Measurements from ENCODE around the gene PDE4A. TPM values are rescaled to one million over a fixed set of nuclear protein-coding genes. Genes with fewer than 3 reads are reported as not detected.
"Not testable (repeated sequence)": the region's sequence is repeated elsewhere in the genome, so short reads cannot be mapped to it uniquely, and the experiment has no call there.

PDE4A gene
- total and polyA plus RNA-seq, 5 donors from 2014 or later, result 0.86 to 16.6 (median 4.0) TPM

DNA sequence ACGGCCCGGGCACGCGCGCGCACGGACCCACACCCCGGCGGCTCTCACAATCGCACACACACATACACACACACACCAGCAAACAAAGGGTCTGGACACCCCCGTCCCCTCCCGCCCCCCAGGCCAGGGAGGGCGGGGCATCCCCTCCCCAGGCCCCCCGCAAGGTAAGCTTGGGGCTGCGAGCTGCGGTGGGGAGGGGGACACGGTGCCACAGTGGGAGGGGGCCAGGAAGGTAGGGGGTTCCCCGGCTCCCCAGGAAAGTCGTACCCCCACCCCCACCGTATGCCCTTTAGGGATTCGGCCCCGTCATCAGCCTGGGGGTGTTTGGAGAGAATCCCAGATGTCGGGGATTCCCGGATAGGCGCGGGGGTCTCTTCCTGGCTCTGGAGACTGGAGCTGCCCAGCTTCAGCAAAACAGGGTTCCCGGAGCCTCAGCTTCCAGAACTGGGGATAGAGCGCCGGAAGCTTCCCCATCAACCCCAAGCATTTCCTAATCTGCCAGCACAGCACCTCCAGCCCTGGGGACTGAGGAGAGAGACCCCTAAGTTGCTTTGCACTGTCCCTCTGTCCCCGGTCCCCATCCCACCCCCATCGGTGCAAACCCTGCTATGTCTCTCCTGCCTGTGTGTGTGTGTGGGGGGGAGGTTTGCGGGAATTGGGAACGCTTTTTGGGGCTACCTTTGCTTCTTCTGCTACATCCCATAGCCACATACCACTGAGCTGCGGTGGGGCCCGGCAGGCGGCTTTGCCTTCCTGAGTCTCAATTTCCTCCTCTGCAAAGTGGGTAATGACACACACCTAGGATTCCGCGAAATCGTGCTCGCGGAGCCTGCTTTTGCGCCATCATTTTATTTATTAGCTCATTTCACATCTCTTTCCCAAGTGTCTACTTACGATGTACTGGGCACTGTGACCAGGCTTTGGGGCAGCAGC is 15.2 kb upstream of the PDE4A start:
- H3K27ac Mint-ChIP-seq, result peak overlapping the region; percentile 97 to 98 (median 98)
- H3K27ac ChIP-seq (ENCODE audit: insufficient read depth, low read length, poor library complexity, severe bottlenecking), result peak overlapping the region; percentile 95
- peak overlapping the region; percentile 48 for H3K4me3 ChIP-seq (ENCODE audit: low read depth, low read length)

DNA sequence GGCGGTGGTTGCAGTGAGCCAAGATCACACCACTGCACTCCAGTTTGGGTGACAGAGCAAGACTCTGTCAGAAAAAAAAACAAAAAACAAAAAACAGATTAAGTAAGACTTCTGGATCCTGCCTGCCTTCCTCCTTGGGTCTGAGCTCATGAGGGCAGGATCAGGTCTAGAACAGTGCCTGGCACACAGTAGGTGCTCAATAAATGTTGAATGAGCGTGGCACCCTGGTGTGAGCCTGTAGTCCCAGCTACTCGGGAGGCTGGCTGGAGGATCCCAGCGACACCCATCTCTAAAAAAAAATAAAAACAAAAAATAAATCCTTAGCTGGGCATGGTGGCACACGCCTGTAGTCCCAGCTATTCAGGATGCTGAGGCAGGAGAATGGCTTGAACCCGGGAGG is 14.1 kb upstream of the PDE4A start:
- Histone ChIP-seq H3K4me1 (ENCODE audit: control insufficient read depth, insufficient read depth, low read length, poor library complexity, severe bottlenecking) (peaks cover 85% of the 10 kb centered on the region), H3K9me3 (ENCODE audit: control insufficient read depth in 2 of 2, low read length in 2 of 2) (no peaks in the 10 kb centered on the region), H3K27ac (ENCODE audit: insufficient read depth, low read length, poor library complexity, severe bottlenecking) (peak overlapping the region; percentile 95), H3K36me3 (ENCODE audit: control insufficient read depth, insufficient read depth, low read length) (no peaks in the 10 kb centered on the region), H3K4me3 (ENCODE audit: low read depth, low read length) (no peak overlapping the region), H3K27me3 (ENCODE audit: control insufficient read depth, insufficient read depth, low read length) (no peaks in the 10 kb centered on the region)
- ATAC-seq (ENCODE audit: low read depth in 2 of 2), result no peak
- Mint-ChIP-seq H3K36me3 (no peaks in the 10 kb centered on the region), H3K9me3 (peaks cover 0 to 2% (median 0%) of the 10 kb centered on the region in 7 donors), H3K27ac (peak overlapping the region; percentile 90 to 98 (median 98)), H3K27me3 (peaks cover 8% of the 10 kb centered on the region), H3K4me1 (peaks cover 15 to 93% (median 60%) of the 10 kb centered on the region in 4 donors), H3K4me3 (peak overlapping the region; percentile 80 to 98 (median 91))
- DNase-seq, result no peak

More for the DNA sequence above, 15.2 kb upstream of the PDE4A start:
- Histone ChIP-seq H3K36me3 (ENCODE audit: control insufficient read depth, insufficient read depth, low read length) (no peaks in the 10 kb centered on the region), H3K27me3 (ENCODE audit: control insufficient read depth, insufficient read depth, low read length) (no peaks in the 10 kb centered on the region), H3K9me3 (ENCODE audit: control insufficient read depth in 2 of 2, low read length in 2 of 2) (no peaks in the 10 kb centered on the region), H3K4me1 (ENCODE audit: control insufficient read depth, insufficient read depth, low read length, poor library complexity, severe bottlenecking) (peaks cover 89% of the 10 kb centered on the region)
- Mint-ChIP-seq H3K36me3 (no peaks in the 10 kb centered on the region), H3K4me3 (peak overlapping the region; percentile 89 to 98 (median 96)), H3K9me3 (peaks cover 0 to 2% (median 0%) of the 10 kb centered on the region in 7 donors), H3K27me3 (peaks cover 8% of the 10 kb centered on the region), H3K4me1 (peaks cover 15 to 93% (median 59%) of the 10 kb centered on the region in 4 donors)
- ATAC-seq (ENCODE audit: low read depth in 2 of 2), result no peak
- DNase-seq, result peak in 1 of 3 donors; percentile 75

DNA sequence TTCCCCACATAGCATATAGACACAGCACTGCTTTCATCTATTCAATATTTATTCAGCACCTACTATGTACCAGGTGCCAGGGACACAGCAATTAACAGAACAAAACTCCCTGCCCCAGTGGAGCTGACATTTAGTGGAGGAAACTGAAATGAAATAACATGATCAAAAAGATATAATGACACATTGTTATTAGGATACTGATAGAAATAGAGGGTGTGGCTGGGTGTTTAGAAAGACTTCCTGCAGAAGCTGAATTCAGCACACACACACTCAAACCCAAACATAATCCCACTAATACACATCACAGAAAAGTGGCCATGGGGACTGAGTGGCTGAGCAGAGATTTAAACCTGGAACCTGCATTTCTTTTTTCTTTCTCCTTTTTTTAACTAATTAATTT is 13.2 kb upstream of the PDE4A start:
- Histone ChIP-seq H3K27me3 (ENCODE audit: control insufficient read depth, insufficient read depth, low read length) (no peaks in the 10 kb centered on the region), H3K9me3 (ENCODE audit: control insufficient read depth in 2 of 2, low read length in 2 of 2) (no peaks in the 10 kb centered on the region), H3K4me3 (ENCODE audit: low read depth, low read length) (peak overlapping the region; percentile 64), H3K36me3 (ENCODE audit: control insufficient read depth, insufficient read depth, low read length) (no peaks in the 10 kb centered on the region), H3K4me1 (ENCODE audit: control insufficient read depth, insufficient read depth, low read length, poor library complexity, severe bottlenecking) (peaks cover 84% of the 10 kb centered on the region), H3K27ac (ENCODE audit: insufficient read depth, low read length, poor library complexity, severe bottlenecking) (peak overlapping the region; percentile 95)
- Mint-ChIP-seq H3K27ac (peak overlapping the region; percentile 90 to 98 (median 97)), H3K27me3 (peaks cover 8% of the 10 kb centered on the region), H3K9me3 (peaks cover 0 to 2% (median 0%) of the 10 kb centered on the region in 7 donors), H3K4me3 (peak overlapping the region; percentile 80 to 93 (median 82)), H3K4me1 (peaks cover 11 to 93% (median 57%) of the 10 kb centered on the region in 4 donors), H3K36me3 (no peaks in the 10 kb centered on the region)
- DNase-seq (peak in 2 of 3 donors; percentile 45 to 56), ATAC-seq (ENCODE audit: low read depth in 2 of 2) (no peak)

DNA sequence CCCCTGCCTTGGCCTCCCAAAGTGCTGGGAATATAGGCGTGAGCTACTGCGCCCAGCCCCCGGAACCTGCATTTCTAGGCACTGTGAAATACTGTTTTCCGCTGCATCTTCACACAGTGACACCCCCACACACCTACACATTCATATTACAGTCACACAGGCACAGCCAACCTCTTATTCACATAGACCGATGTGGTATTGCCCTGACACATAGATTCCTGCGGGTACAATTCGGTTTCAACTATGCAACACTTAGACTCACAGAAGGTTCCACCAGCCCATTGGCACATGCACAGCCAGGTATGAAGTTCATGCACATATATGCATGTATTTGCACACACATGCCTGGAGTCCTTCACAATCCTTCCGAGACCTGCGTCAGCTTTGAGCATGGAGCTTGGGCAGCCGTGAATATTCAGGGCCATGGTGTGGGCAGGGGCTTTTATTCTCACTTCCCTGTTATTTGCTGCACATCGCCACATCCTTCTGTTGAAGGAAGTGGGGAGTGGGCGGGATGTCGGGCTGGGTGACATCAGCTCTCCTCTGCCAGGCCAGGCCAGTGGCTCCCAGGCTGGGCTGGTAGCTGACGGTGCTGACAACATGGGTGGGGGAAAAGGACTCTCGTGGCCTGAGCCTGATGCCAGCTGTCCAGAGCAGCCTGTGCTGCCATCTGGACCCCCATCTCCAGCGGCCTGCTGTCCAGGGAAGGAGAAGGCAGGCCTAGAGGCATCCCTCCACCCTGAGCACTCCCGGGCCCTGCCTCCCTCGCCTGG is 11.6 kb upstream of the PDE4A start:
- peaks cover 1% of the 10 kb centered on the region for H3K27me3 Mint-ChIP-seq
- DNase-seq (peak in 2 of 3 donors; percentile 47 to 80), ATAC-seq (ENCODE audit: low read depth in 2 of 2) (peak; percentile 21 to 23)
- H3K4me1 Mint-ChIP-seq, result peaks cover 16 to 91% (median 54%) of the 10 kb centered on the region in 4 donors
- Histone ChIP-seq H3K27me3 (ENCODE audit: control insufficient read depth, insufficient read depth, low read length) (no peaks in the 10 kb centered on the region), H3K4me3 (ENCODE audit: low read depth, low read length) (peak overlapping the region; percentile 56), H3K27ac (ENCODE audit: insufficient read depth, low read length, poor library complexity, severe bottlenecking) (peak overlapping the region; percentile 66), H3K4me1 (ENCODE audit: control insufficient read depth, insufficient read depth, low read length, poor library complexity, severe bottlenecking) (peaks cover 84% of the 10 kb centered on the region), H3K9me3 (ENCODE audit: control insufficient read depth in 2 of 2, low read length in 2 of 2) (no peaks in the 10 kb centered on the region), H3K36me3 (ENCODE audit: control insufficient read depth, insufficient read depth, low read length) (no peaks in the 10 kb centered on the region)
- H3K4me3 Mint-ChIP-seq, result peak overlapping the region; percentile 69 to 95 (median 84)
- H3K27ac Mint-ChIP-seq, result peak overlapping the region; percentile 90 to 98 (median 96)
- H3K9me3 Mint-ChIP-seq, result peaks cover 0 to 2% (median 0%) of the 10 kb centered on the region in 7 donors
- H3K36me3 Mint-ChIP-seq, result no peaks in the 10 kb centered on the region

DNA sequence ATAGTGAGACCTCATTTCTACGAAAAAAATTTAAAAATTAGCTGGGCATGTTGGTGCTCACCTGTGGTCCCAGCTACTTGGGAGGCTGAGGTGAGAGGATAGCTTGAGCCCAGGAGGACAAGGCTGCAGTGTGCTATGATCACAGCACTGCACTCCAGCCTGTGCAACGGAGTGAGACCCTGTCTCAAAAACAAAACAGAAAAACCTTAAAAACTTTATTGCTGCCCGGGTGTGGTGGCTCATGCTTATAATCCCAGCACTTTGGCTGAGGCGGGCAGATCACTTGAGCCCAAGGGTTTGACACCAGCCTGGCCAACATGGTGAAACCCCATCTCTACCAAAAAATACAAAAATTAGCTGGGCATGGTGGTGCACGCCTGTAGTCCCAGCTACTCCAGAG is 9.1 kb upstream of the PDE4A start:
- peaks cover 65% of the 10 kb centered on the region for H3K4me1 ChIP-seq (ENCODE audit: control insufficient read depth, insufficient read depth, low read length, poor library complexity, severe bottlenecking)
- H3K4me3 ChIP-seq (ENCODE audit: low read depth, low read length); H3K27me3 Mint-ChIP-seq; DNase-seq; H3K27me3 ChIP-seq (ENCODE audit: control insufficient read depth, insufficient read depth, low read length); H3K9me3 ChIP-seq (ENCODE audit: control insufficient read depth in 2 of 2, low read length in 2 of 2); H3K36me3 Mint-ChIP-seq; H3K36me3 ChIP-seq (ENCODE audit: control insufficient read depth, insufficient read depth, low read length); H3K9me3 Mint-ChIP-seq; ATAC-seq (ENCODE audit: low read depth in 2 of 2); H3K27ac ChIP-seq (ENCODE audit: insufficient read depth, low read length, poor library complexity, severe bottlenecking): not testable (repeated sequence)
- H3K4me1 Mint-ChIP-seq, result peaks cover 16 to 76% (median 46%) of the 10 kb centered on the region in 4 donors
- H3K4me3 Mint-ChIP-seq, result peak overlapping the region in 1 of 4 donors; percentile 67
- H3K27ac Mint-ChIP-seq, result peak overlapping the region in 2 of 3 donors; percentile 89 to 93

DNA sequence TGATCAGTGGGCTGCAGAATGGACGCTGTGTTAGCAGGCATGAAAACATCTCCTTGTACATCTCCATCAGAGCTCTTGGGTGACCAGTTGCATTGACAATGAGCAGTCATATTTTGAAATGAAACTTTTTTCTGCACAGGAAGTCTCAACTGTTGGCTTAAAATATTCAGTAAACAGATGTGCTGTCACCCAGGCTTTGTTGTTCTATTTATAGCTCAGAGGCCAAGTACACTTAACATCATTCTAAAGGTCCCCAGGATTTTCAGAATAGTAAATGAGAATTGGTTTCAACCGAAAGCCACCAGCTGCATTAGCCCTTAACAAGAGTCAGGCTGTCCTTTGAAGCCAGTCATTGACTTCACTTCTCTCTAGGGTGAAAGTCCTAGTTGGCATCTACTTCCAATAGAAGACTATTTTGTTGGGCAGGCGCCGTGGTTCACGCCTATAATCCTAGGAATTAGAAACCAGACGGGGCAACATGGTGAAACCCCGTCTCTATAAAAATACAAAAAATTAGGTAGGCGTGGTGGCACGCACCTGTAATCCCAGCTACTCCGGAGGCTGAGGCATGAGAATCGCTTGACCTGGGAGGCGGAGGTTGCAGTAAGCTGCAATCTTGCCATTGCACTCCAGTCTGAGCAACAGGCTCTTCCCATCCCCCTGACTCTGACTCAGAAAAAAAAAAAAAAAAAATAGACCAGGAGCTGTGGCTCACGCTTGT is 7.9 kb upstream of the PDE4A start:
- peaks cover 8% of the 10 kb centered on the region for H3K27me3 Mint-ChIP-seq
- peak; percentile 50 to 54 for ATAC-seq (ENCODE audit: low read depth in 2 of 2)
- H3K4me1 ChIP-seq (ENCODE audit: control insufficient read depth, insufficient read depth, low read length, poor library complexity, severe bottlenecking), result peaks cover 59% of the 10 kb centered on the region

DNA sequence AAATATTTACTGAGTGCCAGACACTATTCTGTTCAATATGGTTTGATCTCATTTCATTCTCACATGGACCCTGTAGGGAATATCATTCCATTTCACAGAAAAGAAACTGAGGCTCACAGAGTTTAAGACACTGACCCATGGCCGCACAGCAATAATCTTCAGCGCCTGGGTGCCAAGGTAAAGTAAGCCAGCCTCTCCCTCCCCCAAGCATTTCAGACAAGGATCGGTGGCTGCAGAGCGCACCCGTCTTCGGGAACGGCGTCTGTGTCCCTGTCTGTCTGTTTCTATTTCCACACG is 4.3 kb upstream of the PDE4A start:
- Histone ChIP-seq H3K4me3 (ENCODE audit: low read depth, low read length) (peak overlapping the region; percentile 59), H3K27me3 (ENCODE audit: control insufficient read depth, insufficient read depth, low read length) (peaks cover 7% of the 10 kb centered on the region), H3K27ac (ENCODE audit: insufficient read depth, low read length, poor library complexity, severe bottlenecking) (peak overlapping the region; percentile 73), H3K36me3 (ENCODE audit: control insufficient read depth, insufficient read depth, low read length) (no peaks in the 10 kb centered on the region), H3K4me1 (ENCODE audit: control insufficient read depth, insufficient read depth, low read length, poor library complexity, severe bottlenecking) (peaks cover 61% of the 10 kb centered on the region), H3K9me3 (ENCODE audit: control insufficient read depth in 2 of 2, low read length in 2 of 2) (no peaks in the 10 kb centered on the region)
- Mint-ChIP-seq H3K27ac (peak overlapping the region in 2 of 3 donors; percentile 96 to 97), H3K4me1 (peaks cover 6 to 63% (median 34%) of the 10 kb centered on the region in 4 donors), H3K4me3 (peak overlapping the region; percentile 47 to 82 (median 78)), H3K9me3 (peaks cover 0 to 6% (median 0%) of the 10 kb centered on the region in 7 donors), H3K36me3 (no peaks in the 10 kb centered on the region), H3K27me3 (peaks cover 36% of the 10 kb centered on the region)
- ATAC-seq (ENCODE audit: low read depth in 2 of 2) (no peak), DNase-seq (no peak)

More for the DNA sequence above, 7.9 kb upstream of the PDE4A start:
- Histone ChIP-seq H3K27me3 (ENCODE audit: control insufficient read depth, insufficient read depth, low read length) (no peaks in the 10 kb centered on the region), H3K4me3 (ENCODE audit: low read depth, low read length) (peak overlapping the region; percentile 53), H3K9me3 (ENCODE audit: control insufficient read depth in 2 of 2, low read length in 2 of 2) (no peaks in the 10 kb centered on the region), H3K36me3 (ENCODE audit: control insufficient read depth, insufficient read depth, low read length) (no peaks in the 10 kb centered on the region), H3K27ac (ENCODE audit: insufficient read depth, low read length, poor library complexity, severe bottlenecking) (peak overlapping the region; percentile 86)
- DNase-seq, result peak in 2 of 3 donors; percentile 68 to 87
- peaks cover 10 to 73% (median 43%) of the 10 kb centered on the region in 4 donors for H3K4me1 Mint-ChIP-seq
- H3K4me3 Mint-ChIP-seq, result peak overlapping the region; percentile 40 to 74 (median 70)
- no peaks in the 10 kb centered on the region for H3K36me3 Mint-ChIP-seq
- peak overlapping the region; percentile 77 to 93 (median 89) for H3K27ac Mint-ChIP-seq
- H3K9me3 Mint-ChIP-seq, result peaks cover 0 to 3% (median 0%) of the 10 kb centered on the region in 7 donors

All from CD4-positive, CD25-positive, alpha-beta regulatory T cell (primary cell).